OCI-LY3 (cell line): ENCODE measurements around the gene ZNF644.

Experiments
- EZH2phosphoT487 ChIP-seq: fragments of 200-600 bp; shearing (Covaris generic); IDR thresholded peaks from 2 replicates; pipeline ENCODE4 v1.6.1; 2018; ENCODE audit warnings: antibody characterized with exemption, mixed run types, low read depth
- TF ChIP-seq, protein P1 (sequence below): fragments of 200-600, 300-600 bp; sonication (generic); IDR thresholded peaks from 2 replicates; pipeline ENCODE4 v1.5.1; 2014; ENCODE audit warnings: antibody characterized with exemption, low read length, low read depth

DNA sequence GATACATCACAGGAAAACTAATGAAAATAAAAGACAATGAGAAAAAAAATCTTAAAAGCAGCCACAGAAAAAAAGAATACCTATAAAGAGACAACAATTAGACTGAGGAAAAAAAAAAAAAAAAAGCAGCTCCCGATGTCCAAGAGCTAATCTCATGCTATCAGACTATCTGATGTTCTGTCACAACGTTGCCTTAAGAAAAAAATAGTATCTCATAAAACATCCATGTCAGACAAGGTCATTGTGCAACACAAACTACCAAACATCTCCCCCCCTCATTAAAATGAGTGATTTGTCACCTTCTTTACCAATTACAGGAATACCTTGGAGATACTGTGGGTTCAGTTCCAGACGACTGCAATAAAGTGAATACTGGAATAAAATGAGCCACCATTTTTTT is 68.9 kb downstream of the ZNF644 start:
- TF ChIP-seq, protein P1, sequence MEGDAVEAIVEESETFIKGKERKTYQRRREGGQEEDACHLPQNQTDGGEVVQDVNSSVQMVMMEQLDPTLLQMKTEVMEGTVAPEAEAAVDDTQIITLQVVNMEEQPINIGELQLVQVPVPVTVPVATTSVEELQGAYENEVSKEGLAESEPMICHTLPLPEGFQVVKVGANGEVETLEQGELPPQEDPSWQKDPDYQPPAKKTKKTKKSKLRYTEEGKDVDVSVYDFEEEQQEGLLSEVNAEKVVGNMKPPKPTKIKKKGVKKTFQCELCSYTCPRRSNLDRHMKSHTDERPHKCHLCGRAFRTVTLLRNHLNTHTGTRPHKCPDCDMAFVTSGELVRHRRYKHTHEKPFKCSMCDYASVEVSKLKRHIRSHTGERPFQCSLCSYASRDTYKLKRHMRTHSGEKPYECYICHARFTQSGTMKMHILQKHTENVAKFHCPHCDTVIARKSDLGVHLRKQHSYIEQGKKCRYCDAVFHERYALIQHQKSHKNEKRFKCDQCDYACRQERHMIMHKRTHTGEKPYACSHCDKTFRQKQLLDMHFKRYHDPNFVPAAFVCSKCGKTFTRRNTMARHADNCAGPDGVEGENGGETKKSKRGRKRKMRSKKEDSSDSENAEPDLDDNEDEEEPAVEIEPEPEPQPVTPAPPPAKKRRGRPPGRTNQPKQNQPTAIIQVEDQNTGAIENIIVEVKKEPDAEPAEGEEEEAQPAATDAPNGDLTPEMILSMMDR = no peak
- TF ChIP-seq EZH2phosphoT487 = no peak
